Stimulated activated CD8-positive, alpha-beta memory T cell treated with anti-CD3 and anti-CD28 coated beads, Interleukin-15, amount 100 ng/mL, for 24 hours (primary cell): ENCODE results near the gene DUSP19.

Experiments
- DNase-seq: peaks from one replicate; pipeline ENCODE4 v3.0.0-alpha.2; 2020; ENCODE audit warnings: low read depth

The DUSP19 gene

DNA sequence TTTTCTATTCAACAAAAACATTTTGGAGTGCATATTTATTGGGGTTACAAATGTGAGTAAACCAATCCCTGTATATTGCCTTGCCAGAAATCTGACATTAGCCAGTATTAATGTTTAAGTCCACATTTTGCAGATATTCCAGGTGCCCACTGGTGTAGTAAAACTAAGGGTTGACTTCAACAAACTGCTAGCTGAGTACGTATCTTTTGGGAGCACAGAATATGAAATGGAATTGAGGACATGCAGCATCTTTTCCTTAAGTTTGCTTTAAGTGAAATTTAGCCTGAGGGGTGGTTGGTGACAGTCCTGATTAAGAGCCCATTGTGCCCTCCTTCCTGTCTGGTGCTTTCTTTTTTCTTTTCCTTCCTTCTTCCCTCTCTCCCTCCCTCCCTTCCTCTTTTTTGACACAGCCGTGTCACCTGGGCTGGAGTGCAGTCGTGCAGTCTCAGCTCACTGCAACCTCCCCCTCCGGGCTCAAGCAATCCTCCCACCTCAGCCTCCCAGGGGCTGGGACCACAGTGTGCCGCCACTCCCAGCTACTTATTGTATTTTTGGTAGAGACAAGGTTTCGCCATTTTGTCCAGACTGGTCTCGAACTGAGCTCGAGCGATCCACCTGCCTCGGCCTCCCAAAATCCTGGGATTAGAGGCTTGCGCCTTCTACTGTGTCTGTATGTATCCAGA is 47.3 kb downstream of the DUSP19 start:
- DNase-seq: no peak

DNA sequence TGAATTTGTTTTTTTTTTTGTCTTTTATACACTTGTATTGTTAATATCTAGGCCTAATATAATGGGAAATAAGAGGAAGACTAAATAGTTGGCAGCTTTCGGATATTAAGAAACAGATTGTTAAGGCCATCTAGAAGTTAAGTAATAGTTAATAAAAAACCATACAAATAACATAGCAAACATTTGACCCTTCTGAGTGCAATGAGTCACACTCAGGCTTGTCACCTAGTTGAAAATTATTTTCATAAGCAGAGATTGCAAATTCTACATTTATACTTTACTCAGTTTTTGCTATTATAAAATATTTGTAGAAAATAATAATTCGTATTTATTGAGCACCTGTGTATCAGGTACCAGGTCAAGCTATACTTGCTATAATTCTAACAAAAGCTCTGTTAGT is 48.1 kb downstream of the DUSP19 start:
- no peak for DNase-seq

DNA sequence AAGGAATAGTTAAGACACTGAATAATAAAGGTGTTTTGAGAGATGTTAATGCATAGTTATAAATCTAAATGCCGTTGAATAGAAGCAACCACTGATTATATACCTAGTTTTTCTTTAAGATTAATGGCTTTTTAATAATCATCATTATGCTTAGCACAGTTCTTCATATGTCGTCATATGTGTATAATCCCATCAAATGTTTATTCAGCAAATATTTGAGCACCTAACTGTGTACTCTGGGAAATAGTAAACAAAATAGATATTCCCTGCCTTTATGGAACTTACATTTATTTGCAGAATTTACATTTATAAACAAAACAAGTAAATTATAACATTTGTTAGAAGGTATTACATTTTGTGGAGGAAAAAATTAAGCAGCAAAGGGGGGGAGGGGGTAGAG is 55.5 kb downstream of the DUSP19 start:
- no peak for DNase-seq

DNA sequence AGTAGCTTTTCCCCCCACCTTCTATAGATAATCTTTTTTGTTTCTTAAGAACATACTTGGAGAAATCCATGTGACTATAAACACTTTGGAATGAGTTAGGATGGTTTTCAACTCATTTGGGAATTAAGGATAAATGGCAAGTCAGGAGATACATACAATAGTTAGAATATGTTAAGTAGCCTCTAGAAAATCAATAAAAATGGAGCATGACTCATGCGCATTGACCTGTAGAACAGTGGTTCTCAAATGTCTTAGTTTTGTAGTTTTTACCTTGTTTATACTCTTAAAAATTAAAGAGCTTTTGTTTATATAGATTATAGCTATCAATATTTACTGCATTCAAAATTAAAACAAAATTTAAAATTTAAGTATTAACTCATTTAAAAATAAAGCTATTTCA is 70.4 kb downstream of the DUSP19 start:
- DNase-seq: no peak

DNA sequence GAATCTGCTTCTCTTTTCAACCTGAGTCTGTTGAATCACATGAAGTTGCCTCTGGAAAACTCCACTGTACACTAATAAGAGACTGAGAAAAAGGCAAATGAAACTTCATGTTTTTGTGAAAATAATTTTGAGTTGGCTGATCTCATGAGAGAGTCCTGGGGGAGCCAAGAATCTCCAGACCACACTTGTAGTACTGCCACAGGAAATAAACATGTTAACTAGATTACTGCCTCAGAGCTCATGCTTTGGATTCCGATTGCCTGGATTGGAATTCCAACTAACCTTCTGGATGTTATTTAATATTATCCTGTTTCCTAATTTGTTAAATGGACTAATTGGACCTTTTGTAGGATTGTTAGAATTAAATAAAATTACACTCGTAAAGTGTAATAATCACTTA is 70.9 kb downstream of the DUSP19 start:
- no peak for DNase-seq
